Common myeloid progenitor, CD34-positive (primary cell): ENCODE measurements around the gene RAPGEF4.

Experiments
- CTCF ChIA-PET: fragments of 350-600 bp; sonication (Branson Sonifier 250); formaldehyde crosslinking; loops from one replicate; lab custom pipeline; 2021; ENCODE audit warnings: antibody characterized with exemption; lab: Charles Lee
- POLR2A ChIA-PET: fragments of 350-600 bp; sonication (Branson Sonifier 250); formaldehyde crosslinking; loops from one replicate; lab custom pipeline; 2021; ENCODE audit warnings: antibody characterized with exemption; lab: Charles Lee
- DNase-seq, 3 donors: peaks; one replicate each; pipeline versions ENCODE4 v3.0.0 to v3.0.0-alpha.2; 2013
- H3K27ac ChIP-seq, 2 experiments: 1 replicate in 1 of 2; 2 replicates in 1 of 2; pipeline ENCODE4 v1.7.0; 2013; ENCODE audit warnings: inconsistent platforms in 2 of 2, low read length in 2 of 2, mild to moderate bottlenecking in 2 of 2, low read depth in 1 of 2, moderate library complexity in 1 of 2; ENCODE audit not compliant: severe bottlenecking in 2 of 2, insufficient read depth in 1 of 2, poor library complexity in 1 of 2
- H3K27me3 ChIP-seq, 5 experiments: replicated peaks in 2 of 5; 1 replicate in 3 of 5; 2 replicates in 2 of 5; pipeline versions ENCODE4 v1.6.1 to v1.7.0; 2013; ENCODE audit warnings: low read length in 4 of 5, mild to moderate bottlenecking in 2 of 5, moderate library complexity in 2 of 5, inconsistent platforms in 1 of 5; ENCODE audit not compliant: insufficient read depth in 5 of 5, control insufficient read depth in 4 of 5
- H3K36me3 ChIP-seq, 4 experiments: 1 replicate in 2 of 4; 2 replicates in 2 of 4; pipeline versions ENCODE4 v1.6.1 to v1.7.0; 2013; ENCODE audit warnings: low read length in 3 of 4, control low read depth in 1 of 4, mild to moderate bottlenecking in 1 of 4; ENCODE audit not compliant: control insufficient read depth in 4 of 4, insufficient read depth in 4 of 4
- H3K4me1 ChIP-seq, 4 experiments: 1 replicate in 3 of 4; 2 replicates in 1 of 4; pipeline versions ENCODE4 v1.6.1 to v1.7.1; 2013; ENCODE audit warnings: low read length in 3 of 4, mild to moderate bottlenecking in 3 of 4, control low read depth in 1 of 4, inconsistent platforms in 1 of 4, moderate library complexity in 1 of 4; ENCODE audit not compliant: control insufficient read depth in 4 of 4, insufficient read depth in 4 of 4; ENCODE audit errors: control extremely low read depth in 1 of 4
- H3K4me3 ChIP-seq, 7 experiments: 1 replicate in 4 of 7; 2 replicates in 3 of 7; pipeline versions ENCODE4 v1.5.1 to v1.7.0; 2013; ENCODE audit warnings: mild to moderate bottlenecking in 7 of 7, low read length in 6 of 7, moderate library complexity in 6 of 7, inconsistent platforms in 2 of 7, low read depth in 2 of 7, control low read depth in 1 of 7; ENCODE audit not compliant: insufficient read depth in 4 of 7, control insufficient read depth in 1 of 7; ENCODE audit errors: extremely low read depth in 1 of 7
- H3K9me3 ChIP-seq, 5 experiments: 1 replicate in 4 of 5; 2 replicates in 1 of 5; pipeline versions ENCODE4 v1.6.1 to v1.7.1; 2013; ENCODE audit warnings: low read length in 4 of 5, mild to moderate bottlenecking in 2 of 5, inconsistent platforms in 1 of 5, low read depth in 1 of 5, moderate library complexity in 1 of 5; ENCODE audit not compliant: control insufficient read depth in 4 of 5, insufficient read depth in 2 of 5; ENCODE audit errors: control extremely low read depth in 1 of 5
- WGBS: methylation state at CpG from one replicate; pipeline ENCODE4 v1.1.5; 2013; ENCODE audit not compliant: insufficient coverage; 5-methylcytosine and 5-hydroxymethylcytosine counted together

Gene RAPGEF4

DNA sequence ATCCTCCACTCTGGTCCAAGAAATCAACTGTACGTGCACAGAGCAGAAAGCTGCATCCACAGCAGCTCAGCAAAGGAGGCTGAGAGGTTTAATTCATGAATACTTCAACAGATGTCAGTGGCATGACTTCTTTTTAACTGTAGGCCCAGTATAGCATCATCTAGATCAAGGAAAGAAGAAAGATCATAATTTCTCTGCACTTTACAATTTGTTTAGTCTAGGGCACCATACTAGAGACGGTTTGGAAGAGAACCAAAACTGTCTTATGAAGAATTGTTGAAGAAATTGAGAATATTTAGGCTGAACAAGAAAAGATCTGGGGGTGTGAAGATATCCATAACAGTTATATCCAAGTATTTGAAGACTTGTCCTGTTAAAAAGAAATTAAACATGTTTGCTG lies 309.5 kb downstream of the RAPGEF4 start:
- no peak overlapping the region for H3K4me3 ChIP-seq
- POLR2A ChIA-PET, result no interaction called here
- no peaks in the 10 kb centered on the region for H3K4me1 ChIP-seq
- 100% methylated on average over 1 of the region's 2 CpGs for WGBS
- CTCF ChIA-PET, result interaction anchor here (1.0 kb wide), 1 partner anchor 17 kb away, joined by 3 read pairs; no protein-coding TSS in a partner anchor
- no peak overlapping the region for H3K27ac ChIP-seq
- no peaks in the 10 kb centered on the region for H3K9me3 ChIP-seq
- no peaks in the 10 kb centered on the region for H3K27me3 ChIP-seq
- no peaks in the 10 kb centered on the region for H3K36me3 ChIP-seq
- DNase-seq, result no peak

DNA sequence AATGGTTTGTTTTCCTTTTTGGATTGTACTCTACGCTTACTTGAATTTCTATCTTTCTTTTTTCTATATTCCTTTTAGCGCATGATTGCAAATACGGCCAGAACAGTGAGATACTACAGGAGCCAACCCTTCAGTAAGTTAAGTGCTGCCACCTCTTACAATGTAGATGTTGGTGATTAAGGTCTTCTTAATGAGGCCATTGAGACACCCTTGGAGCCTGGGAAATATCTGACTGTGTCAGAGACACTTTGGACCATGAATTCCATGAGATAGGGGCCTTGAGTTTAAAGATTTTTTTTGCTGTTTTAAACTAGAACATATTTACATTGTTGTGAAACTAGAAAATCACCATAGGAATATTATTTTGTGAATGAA lies 312.9 kb downstream of the RAPGEF4 start:
- Histone ChIP-seq H3K4me3 (no peak overlapping the region), H3K36me3 (no peaks in the 10 kb centered on the region), H3K27ac (no peak overlapping the region), H3K9me3 (no peaks in the 10 kb centered on the region), H3K27me3 (no peaks in the 10 kb centered on the region), H3K4me1 (no peaks in the 10 kb centered on the region)
- DNase-seq, result no peak
- CTCF ChIA-PET, result no interaction called here
- WGBS, result 100% methylated on average over 3 of the region's 3 CpGs
- POLR2A ChIA-PET, result no interaction called here

DNA sequence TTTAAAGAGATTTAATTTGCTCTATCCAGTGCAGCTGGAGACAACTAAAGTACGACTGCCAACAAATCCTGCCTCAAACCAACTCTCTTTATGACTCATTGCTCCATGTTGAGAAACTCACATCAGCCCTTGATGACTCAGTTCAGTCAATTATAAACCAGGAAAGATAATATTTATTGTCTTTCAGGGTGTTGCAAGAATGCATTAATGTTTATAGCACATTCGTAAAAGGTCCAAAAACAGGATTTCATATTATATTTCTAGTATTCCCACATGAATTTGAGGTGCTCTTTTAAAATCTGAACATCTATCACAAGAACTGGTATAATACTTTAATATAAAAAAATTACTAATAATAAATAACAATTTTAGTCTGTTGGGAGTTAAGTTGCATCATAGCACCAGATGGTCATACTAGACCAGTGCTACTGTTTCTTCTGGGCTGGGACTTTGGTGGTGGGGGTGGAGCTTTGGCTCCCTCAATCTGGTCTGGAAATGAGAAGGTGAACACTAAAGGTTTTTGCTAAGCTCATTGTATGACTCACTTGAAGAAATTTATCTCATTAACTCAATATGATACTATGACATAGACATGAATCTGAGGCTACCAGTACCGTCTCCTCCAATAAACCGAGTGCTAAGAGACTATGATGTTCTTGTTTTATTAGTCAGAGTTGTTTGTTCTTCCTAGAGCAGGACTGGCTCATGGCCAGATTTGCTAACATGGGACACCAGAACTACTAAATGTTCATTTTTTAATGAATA lies 313.4 kb downstream of the RAPGEF4 start:
- no CpG with 5 or more reads among the region's 4 CpGs for WGBS
- H3K4me1 ChIP-seq, result no peaks in the 10 kb centered on the region
- no peaks in the 10 kb centered on the region for H3K9me3 ChIP-seq
- ChIA-PET POLR2A (no interaction called here), CTCF (no interaction called here)
- no peaks in the 10 kb centered on the region for H3K36me3 ChIP-seq
- peak in 2 of 3 donors; percentile 41 to 48 for DNase-seq
- no peak overlapping the region for H3K4me3 ChIP-seq
- no peak overlapping the region for H3K27ac ChIP-seq
- no peaks in the 10 kb centered on the region for H3K27me3 ChIP-seq

DNA sequence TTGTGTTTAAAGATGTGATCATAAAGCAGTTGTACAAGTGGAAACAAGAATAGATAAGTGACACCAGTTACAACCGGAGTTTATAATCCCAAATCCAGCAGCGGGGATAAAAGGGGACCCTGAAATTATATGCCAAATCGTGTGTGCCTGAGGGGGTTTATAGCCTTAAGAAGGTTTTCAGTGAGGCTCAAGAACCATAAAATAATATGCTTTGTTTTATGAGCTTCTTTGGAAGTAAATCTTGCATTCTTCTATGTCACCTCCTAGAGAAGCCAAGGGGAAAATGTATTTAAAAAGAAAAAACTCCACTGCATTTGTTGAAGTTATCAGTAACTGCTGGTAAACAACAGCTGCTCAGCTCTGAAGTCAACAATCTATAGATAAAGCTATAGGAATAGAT lies 314.2 kb downstream of the RAPGEF4 start:
- Histone ChIP-seq H3K36me3 (no peaks in the 10 kb centered on the region), H3K4me3 (no peak overlapping the region), H3K4me1 (no peaks in the 10 kb centered on the region), H3K9me3 (no peaks in the 10 kb centered on the region), H3K27me3 (no peaks in the 10 kb centered on the region), H3K27ac (no peak overlapping the region)
- ChIA-PET POLR2A (no interaction called here), CTCF (no interaction called here)
- DNase-seq, result no peak
- WGBS, result 100% methylated on average over 2 of the region's 3 CpGs

DNA sequence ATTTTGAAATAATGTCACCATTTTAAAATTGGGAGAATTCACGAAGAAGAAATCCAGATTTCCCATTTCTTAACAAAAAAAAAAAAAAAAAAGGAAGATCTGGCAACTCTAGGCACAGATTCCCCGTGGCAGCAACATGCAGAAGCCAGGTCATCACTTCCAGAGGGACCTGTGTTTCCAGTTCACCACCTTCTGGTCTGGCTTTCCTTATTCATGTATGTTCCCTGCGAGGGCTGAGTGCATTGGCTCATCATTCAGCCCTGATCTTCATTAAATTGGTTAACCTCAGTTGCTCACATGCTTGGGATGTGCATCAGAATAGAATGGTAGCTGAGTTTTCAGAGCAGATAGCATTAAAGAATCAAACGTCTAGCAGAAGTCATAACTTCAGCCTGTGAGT lies 315.0 kb downstream of the RAPGEF4 start:
- no peak for DNase-seq
- H3K4me3 ChIP-seq, result no peak overlapping the region
- CTCF ChIA-PET, result no interaction called here
- no peaks in the 10 kb centered on the region for H3K4me1 ChIP-seq
- no peaks in the 10 kb centered on the region for H3K9me3 ChIP-seq
- POLR2A ChIA-PET, result no interaction called here
- H3K36me3 ChIP-seq, result no peaks in the 10 kb centered on the region
- WGBS, result 100% methylated on average over 4 of the region's 4 CpGs
- no peak overlapping the region for H3K27ac ChIP-seq
- H3K27me3 ChIP-seq, result no peaks in the 10 kb centered on the region

DNA sequence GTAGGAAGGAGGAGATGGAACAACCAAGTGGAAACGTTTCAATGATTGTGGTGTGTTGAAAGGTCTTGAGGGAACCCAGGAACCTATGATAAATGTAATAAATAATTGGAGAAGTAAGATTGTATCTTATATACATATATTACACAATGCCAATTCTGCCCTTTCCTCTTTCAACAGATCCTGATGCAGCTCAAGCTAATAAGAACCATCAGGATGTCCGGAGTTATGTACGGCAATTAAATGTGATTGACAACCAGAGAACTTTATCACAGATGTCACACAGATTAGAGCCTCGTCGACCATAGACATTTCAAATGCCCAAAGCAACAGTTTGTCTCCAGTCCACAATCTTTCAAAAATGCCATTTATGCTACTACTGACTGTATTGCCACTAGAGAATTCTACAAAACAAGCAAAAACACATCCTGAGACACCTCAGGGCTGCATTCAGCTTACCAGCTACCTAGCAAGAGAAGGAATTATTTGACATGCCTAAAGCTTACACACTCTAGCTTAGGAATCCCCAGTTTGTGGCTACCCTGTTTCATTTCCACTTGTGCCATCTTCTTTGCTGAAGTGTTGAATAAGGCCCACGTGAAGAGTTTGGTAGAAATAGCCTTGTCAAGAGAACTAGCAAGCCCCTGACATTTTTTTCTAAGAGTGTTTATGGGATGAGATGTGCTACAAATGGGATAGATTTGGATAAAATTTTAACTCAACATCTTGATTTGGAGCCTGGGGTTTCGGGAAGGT lies 316.0 kb downstream of the RAPGEF4 start:
- Histone ChIP-seq H3K9me3 (no peaks in the 10 kb centered on the region), H3K4me1 (no peaks in the 10 kb centered on the region), H3K4me3 (no peak overlapping the region), H3K27me3 (no peaks in the 10 kb centered on the region), H3K36me3 (no peaks in the 10 kb centered on the region), H3K27ac (no peak overlapping the region)
- CTCF ChIA-PET, result no interaction called here
- no peak for DNase-seq
- 92% methylated on average over 6 of the region's 7 CpGs for WGBS
- POLR2A ChIA-PET, result no interaction called here

DNA sequence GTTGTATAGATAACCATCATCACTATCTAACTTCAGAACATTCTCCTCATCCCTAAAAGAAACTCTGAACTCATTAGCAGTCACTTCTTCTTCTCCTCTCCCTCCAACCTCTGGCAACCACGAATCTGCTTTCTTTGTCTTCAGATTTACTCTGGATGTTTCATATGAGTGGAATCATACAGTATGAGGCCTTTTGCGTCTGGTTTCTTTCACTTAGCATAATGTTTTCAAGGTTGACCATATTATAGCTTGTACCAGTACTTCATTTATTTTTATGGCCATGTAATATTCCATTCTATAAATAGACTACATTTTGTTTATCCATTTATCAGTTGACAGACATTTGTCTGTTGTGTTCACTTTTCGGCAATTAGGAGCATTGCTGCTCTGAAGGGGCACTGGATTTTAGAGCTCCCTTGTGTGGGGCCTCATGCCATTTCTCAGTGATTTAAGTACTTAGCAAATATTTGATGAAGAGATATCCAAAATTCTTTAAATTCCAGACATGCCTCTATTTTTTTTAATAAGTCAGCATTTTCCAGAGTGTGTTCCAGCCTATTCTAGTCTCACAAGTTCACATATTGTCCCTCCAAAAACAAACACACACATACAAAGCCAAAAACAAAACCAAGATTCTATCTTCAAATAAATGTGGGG lies 317.5 kb downstream of the RAPGEF4 start:
- no peaks in the 10 kb centered on the region for H3K9me3 ChIP-seq
- WGBS, result no CpG with 5 or more reads among the region's 3 CpGs
- H3K27me3 ChIP-seq, result no peaks in the 10 kb centered on the region
- CTCF ChIA-PET, result no interaction called here
- POLR2A ChIA-PET, result no interaction called here
- no peak overlapping the region for H3K4me3 ChIP-seq
- no peak for DNase-seq
- no peaks in the 10 kb centered on the region for H3K36me3 ChIP-seq
- H3K27ac ChIP-seq, result no peak overlapping the region
- H3K4me1 ChIP-seq, result no peaks in the 10 kb centered on the region
